HepG2 (cell line): Measurements from ENCODE around the gene SLC8B1. TPM values are rescaled to one million over a fixed set of nuclear protein-coding genes. Genes with fewer than 3 reads are reported as not detected.

Experiments
- ATAC-seq: fragments of 200-7000 bp; cut with Tn5 transposase; 3 replicates; pipeline ENCODE4 v1.9.1; 2020; ENCODE audit warnings: mild to moderate bottlenecking, moderate library complexity
- BruUV-seq: library from RNA; stranded (reverse); fragments of 400-500 nt; replicated peaks from 2 replicates; lab custom pipeline; 2021; lab: Mats Ljungman, UMichigan
- CTCF ChIA-PET: fragments of 300-600 bp; formaldehyde crosslinking; extraction: SDS; loops from one replicate; lab custom pipeline; 2021; ENCODE audit warnings: low total read pairs, inconsistent platforms, low intra/inter-chr PET ratio; lab: Yijun Ruan, JAX
- POLR2A ChIA-PET: fragments of 350-600 bp; sonication (Branson Sonifier 250); formaldehyde crosslinking; loops from one replicate; lab custom pipeline; 2020; ENCODE audit warnings: antibody characterized with exemption, inconsistent platforms; lab: Yijun Ruan, JAX
- DNase-seq: peaks from one replicate; pipeline ENCODE4 v3.0.0-alpha.2; 2015; ENCODE audit warnings: low spot score
- FAIRE-seq: peaks from 3 replicates; lab custom pipeline; 2011; peaks lifted over from hg19 to GRCh38; lab: Jason Lieb, UNC
- H2AFZ ChIP-seq: one replicate; pipeline ENCODE4 v1.6.1; 2011; ENCODE audit warnings: low read length, inconsistent platforms
- H3K27ac ChIP-seq: fragments of 300-600 bp; 3 replicates; pipeline ENCODE4 v1.8.0; 2011; ENCODE audit warnings: mixed run types, mild to moderate bottlenecking, mixed read lengths, low read length, inconsistent platforms; ENCODE audit not compliant: insufficient read depth; ENCODE audit errors: extremely low read length
- H3K27me3 ChIP-seq, 2 experiments: fragments of 200-600 bp in 1 of 2; 2 replicates in 1 of 2; 3 replicates in 1 of 2; pipeline versions ENCODE4 v1.6.0 to v1.8.0; 2011; ENCODE audit warnings: low read length in 2 of 2, mild to moderate bottlenecking in 2 of 2, moderate library complexity in 2 of 2, inconsistent platforms in 1 of 2; ENCODE audit not compliant: insufficient read depth in 2 of 2, control insufficient read depth in 1 of 2
- H3K36me3 ChIP-seq, 2 experiments: fragments of 200-600 bp in 1 of 2; replicated peaks in 1 of 2; 2 replicates in 1 of 2; 3 replicates in 1 of 2; pipeline versions ENCODE4 v1.5.1 to v1.8.0; 2011; ENCODE audit warnings: low read length in 2 of 2, inconsistent platforms in 1 of 2; ENCODE audit not compliant: insufficient read depth in 2 of 2, control insufficient read depth in 1 of 2
- H3K4me1 ChIP-seq: 2 replicates; pipeline ENCODE4 v1.5.1; 2012; ENCODE audit warnings: low read length, inconsistent platforms; ENCODE audit not compliant: insufficient read depth
- H3K4me2 ChIP-seq: 2 replicates; pipeline ENCODE4 v1.6.0; 2011; ENCODE audit warnings: low read depth, low read length, inconsistent platforms
- H3K4me3 ChIP-seq, 3 experiments: fragments of 200-600 bp in 1 of 3; sonication (generic), shearing (Covaris generic) in 1 of 3; replicated peaks in 1 of 3; 2 replicates each; pipeline ENCODE4 v1.5.1; 2011 to 2016; ENCODE audit warnings: low read length in 3 of 3, inconsistent platforms in 2 of 3, low read depth in 2 of 3, mild to moderate bottlenecking in 2 of 3, control low read depth in 1 of 3, mixed read lengths in 1 of 3; ENCODE audit not compliant: insufficient read depth in 1 of 3
- H3K79me2 ChIP-seq: one replicate; pipeline ENCODE4 v1.6.1; 2011; ENCODE audit warnings: low read length, inconsistent platforms; ENCODE audit not compliant: insufficient read depth
- H3K9ac ChIP-seq: 2 replicates; pipeline ENCODE4 v1.6.0; 2011; ENCODE audit warnings: mild to moderate bottlenecking, low read depth, low read length, inconsistent platforms; ENCODE audit not compliant: insufficient read depth
- H3K9me3 ChIP-seq: 2 replicates; pipeline ENCODE4 v1.5.1; 2012; ENCODE audit warnings: mild to moderate bottlenecking, low read length
- H4K20me1 ChIP-seq: 2 replicates; pipeline ENCODE4 v1.6.0; 2011; ENCODE audit warnings: inconsistent platforms, mild to moderate bottlenecking, low read length, moderate library complexity; ENCODE audit not compliant: insufficient read depth
- CBX1 ChIP-seq: IDR thresholded peaks from one replicate; pipeline ENCODE4 v1.6.1; 2016; ENCODE audit warnings: antibody characterized with exemption, low read depth
- FOXJ3 ChIP-seq: sonication (generic); formaldehyde crosslinking; IDR thresholded peaks from 2 replicates; pipeline ENCODE4 v1.4.0; 2020; ENCODE audit warnings: missing genetic modification reagents, mild to moderate bottlenecking, borderline replicate concordance
- MAFG ChIP-seq: sonication (generic); formaldehyde crosslinking; IDR thresholded peaks from 2 replicates; pipeline ENCODE4 v1.5.1; 2020; ENCODE audit warnings: mild to moderate bottlenecking, missing genetic modification reagents
- PLRG1 ChIP-seq: fragments of 450-650 bp; conservative IDR thresholded peaks from 2 replicates; pipeline ENCODE4 v1.6.1; 2016
- SOX5 ChIP-seq: IDR thresholded peaks from 2 replicates; pipeline ENCODE4 v1.6.1; 2016; ENCODE audit warnings: borderline replicate concordance
- SP5 ChIP-seq: IDR thresholded peaks from 2 replicates; pipeline ENCODE4 v1.6.1; 2016; ENCODE audit warnings: low read depth, borderline replicate concordance
- THYN1 ChIP-seq: sonication (generic); formaldehyde crosslinking; IDR thresholded peaks from 2 replicates; pipeline ENCODE4 v1.8.1; 2023; ENCODE audit warnings: low read depth, mild to moderate bottlenecking, moderate library complexity, missing genetic modification reagents, borderline replicate concordance
- ZNF788 ChIP-seq: sonication (generic); formaldehyde crosslinking; IDR thresholded peaks from 2 replicates; pipeline ENCODE4 v1.5.0; 2020; ENCODE audit warnings: mild to moderate bottlenecking, missing genetic modification reagents, borderline replicate concordance
- WGBS: methylation state at CpG from one replicate; pipeline ENCODE4 v1.1.6; 2017; ENCODE audit warnings: low lambda C conversion rate; 5-methylcytosine and 5-hydroxymethylcytosine counted together
- in situ Hi-C: cut with HindIII; loops from 2 replicates; pipeline ENCODE4 v1.10.0; 2017; ENCODE audit warnings: low pct_unique_long_range_greater_than_20kb; ENCODE audit not compliant: extremely low pct_ligation_motif_present
- intact Hi-C: fragments of 100-400 bp; cut with micrococcal nuclease; formaldehyde crosslinking; loops from one replicate; pipeline ENCODE4 v1.10.0; 2022; ENCODE audit not compliant: unreplicated experiment
- polyA plus RNA-seq, 8 experiments: library from polyadenylated mRNA; depleted of rRNA in 3 of 8; stranded (reverse) in 7 of 8; unstranded in 1 of 8; fragments of >200 nt; fragmentation: Illumina TruSeq in 4 of 8; extraction: Trizol in 4 of 8; gene quantifications; 2 replicates each; pipeline versions ENCODE4 v1.2.1 to v1.2.3, GENCODE V29; 2011 to 2016; ENCODE audit warnings: low read depth in 4 of 8, missing spikeins in 1 of 8, mixed read lengths in 1 of 8; ENCODE audit not compliant: insufficient read depth in 1 of 8
- total RNA-seq, 5 experiments: library from RNA; depleted of rRNA; stranded (reverse); fragments of >200 nt; fragmentation: Illumina TruSeq; extraction: Trizol; gene quantifications; 2 replicates each; pipeline ENCODE4 v1.2.3, GENCODE V29; 2016; ENCODE audit warnings: low read depth in 1 of 5
- TF ChIP-seq, protein P1 (sequence below): IDR thresholded peaks from 2 replicates; pipeline ENCODE4 v1.6.1; 2016; ENCODE audit warnings: missing biosample characterization, missing genetic modification reagents, low read depth
- TF ChIP-seq, protein P2 (sequence below): sonication (generic); formaldehyde crosslinking; IDR thresholded peaks from 2 replicates; pipeline ENCODE4 v1.8.0; 2022; ENCODE audit warnings: mild to moderate bottlenecking, missing genetic modification reagents, moderate library complexity

SLC8B1 gene
- total and polyA plus RNA-seq, 2 of the 13 experiments (the other 11 are each of a cell fraction or from before 2014, with no cell fraction given), result 6.8 to 8.0 TPM

DNA sequence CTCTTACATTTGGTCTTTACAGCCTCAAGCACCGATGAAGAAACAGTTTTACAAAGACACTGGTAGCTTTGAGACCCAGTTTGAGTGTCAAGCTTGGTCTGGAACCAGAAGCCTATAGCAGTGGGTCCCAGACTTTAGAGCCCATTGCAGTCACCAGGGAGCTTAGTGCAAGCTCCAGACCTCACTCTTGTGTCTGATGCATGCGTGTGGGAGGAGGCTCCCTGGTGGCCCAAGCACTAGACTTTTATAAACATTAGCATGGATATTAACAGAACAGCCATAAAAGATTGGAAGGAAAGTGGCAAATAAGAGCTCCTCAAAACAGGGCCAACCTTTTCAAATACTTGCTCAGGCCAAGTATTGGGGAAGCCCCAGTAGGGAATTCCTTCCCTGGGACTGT is 45.5 kb downstream of the SLC8B1 start:
- Histone ChIP-seq H3K9me3 (no peaks in the 10 kb centered on the region), H3K4me2 (no peak overlapping the region), H3K27ac (no peak overlapping the region), H3K9ac (no peak overlapping the region), H3K27me3 (no peaks in the 10 kb centered on the region), H3K4me1 (no peaks in the 10 kb centered on the region; the same call in 1 of the 2 replicates), H3K79me2 (no peaks in the 10 kb centered on the region), H3K4me3 (no peak overlapping the region), H4K20me1 (no peaks in the 10 kb centered on the region), H2AFZ (no peak overlapping the region), H3K36me3 (peaks cover 11 to 16% of the 10 kb centered on the region in 2 experiments; a peak in 4 of 5 replicates)
- WGBS, result 100% methylated on average over 2 of the region's 2 CpGs
- no peak for ATAC-seq
- no TSS peak for BruUV-seq
- in situ Hi-C loops (no loop called here), intact Hi-C loops (no loop called here)
- no peak for DNase-seq
- ChIA-PET CTCF (no interaction called here), POLR2A (no interaction called here)
- no peak for FAIRE-seq
- TF ChIP-seq, protein P1, sequence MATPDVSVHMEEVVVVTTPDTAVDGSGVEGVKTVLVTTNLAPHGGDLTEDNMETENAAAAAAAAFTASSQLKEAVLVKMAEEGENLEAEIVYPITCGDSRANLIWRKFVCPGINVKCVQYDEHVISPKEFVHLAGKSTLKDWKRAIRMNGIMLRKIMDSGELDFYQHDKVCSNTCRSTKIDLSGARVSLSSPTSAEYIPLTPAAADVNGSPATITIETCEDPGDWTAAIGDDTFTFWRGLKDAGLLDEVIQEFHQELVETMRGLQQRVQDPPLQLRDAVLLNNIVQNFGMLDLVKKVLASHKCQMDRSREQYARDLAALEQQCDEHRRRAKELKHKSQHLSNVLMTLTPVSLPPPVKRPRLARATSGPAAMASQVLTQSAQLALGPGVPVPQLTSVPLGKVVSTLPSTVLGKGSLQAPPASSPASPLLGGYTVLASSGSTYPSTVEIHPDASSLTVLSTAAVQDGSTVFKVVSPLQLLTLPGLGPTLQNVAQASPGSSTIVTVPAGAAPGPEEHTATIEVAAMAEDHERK (CRISPR knock-in tag), result no peak
- TF ChIP-seq MAFG (CRISPR knock-in tag), result no peak

DNA sequence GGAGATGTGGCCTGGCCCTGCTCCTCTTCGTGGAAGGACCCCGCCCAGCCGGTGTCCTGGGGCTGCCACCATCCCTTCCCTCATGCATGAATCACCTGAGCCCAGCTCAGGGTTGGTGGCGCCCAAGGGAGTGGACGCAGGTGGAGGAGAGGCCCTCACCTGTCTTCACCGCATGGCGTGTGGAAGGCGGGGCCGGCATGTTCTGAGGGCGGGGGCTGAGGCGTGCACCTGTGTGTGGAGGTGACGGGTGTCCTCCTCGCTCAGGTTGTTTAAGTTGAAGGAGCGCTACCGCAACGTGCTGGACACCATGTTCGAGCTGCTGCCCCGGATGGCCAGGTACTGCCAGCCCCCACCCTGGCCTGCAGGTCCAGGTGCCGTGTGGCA is 47.0 kb downstream of the SLC8B1 start:
- no peak overlapping the region for H3K4me2 ChIP-seq
- ATAC-seq (no peak), DNase-seq (no peak), FAIRE-seq (no peak)
- ChIA-PET CTCF (no interaction called here), POLR2A (no interaction called here)
- no peaks in the 10 kb centered on the region for H3K9me3 ChIP-seq
- H3K9ac ChIP-seq, result no peak overlapping the region
- peaks cover 8 to 16% of the 10 kb centered on the region in 2 experiments; a peak in 4 of 5 replicates for H3K36me3 ChIP-seq
- no peak for TF ChIP-seq THYN1 (CRISPR knock-in tag)
- TF ChIP-seq CBX1, result no peak
- no peak for TF ChIP-seq FOXJ3
- no peak for TF ChIP-seq SOX5
- no peak for TF ChIP-seq SP5
- TF ChIP-seq, protein P2, sequence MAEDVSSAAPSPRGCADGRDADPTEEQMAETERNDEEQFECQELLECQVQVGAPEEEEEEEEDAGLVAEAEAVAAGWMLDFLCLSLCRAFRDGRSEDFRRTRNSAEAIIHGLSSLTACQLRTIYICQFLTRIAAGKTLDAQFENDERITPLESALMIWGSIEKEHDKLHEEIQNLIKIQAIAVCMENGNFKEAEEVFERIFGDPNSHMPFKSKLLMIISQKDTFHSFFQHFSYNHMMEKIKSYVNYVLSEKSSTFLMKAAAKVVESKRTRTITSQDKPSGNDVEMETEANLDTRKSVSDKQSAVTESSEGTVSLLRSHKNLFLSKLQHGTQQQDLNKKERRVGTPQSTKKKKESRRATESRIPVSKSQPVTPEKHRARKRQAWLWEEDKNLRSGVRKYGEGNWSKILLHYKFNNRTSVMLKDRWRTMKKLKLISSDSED (CRISPR knock-in tag), result no peak
- TF ChIP-seq ZNF788 (CRISPR knock-in tag), result no peak
- no peak for TF ChIP-seq PLRG1
- no peak overlapping the region for H2AFZ ChIP-seq
- H3K27ac ChIP-seq, result no peak overlapping the region
- no peaks in the 10 kb centered on the region for H3K79me2 ChIP-seq
- 98% methylated on average over 11 of the region's 19 CpGs for WGBS
- no peaks in the 10 kb centered on the region for H3K27me3 ChIP-seq
- in situ Hi-C loops, result no loop called here
- BruUV-seq, result no TSS peak
- intact Hi-C loops, result no loop called here
- H3K4me1 ChIP-seq, result no peaks in the 10 kb centered on the region; the same call in 1 of the 2 replicates
- H4K20me1 ChIP-seq, result no peaks in the 10 kb centered on the region
- H3K4me3 ChIP-seq, result no peak overlapping the region
